ENCODE measurements around the gene SYNDIG1. TPM values are rescaled to one million over a fixed set of nuclear protein-coding genes. Genes with fewer than 3 reads are reported as not detected.

The SYNDIG1 gene
- total RNA-seq, 4 donors from 2014 or later = 5.1 to 15.9 (median 14.3) TPM

DNA sequence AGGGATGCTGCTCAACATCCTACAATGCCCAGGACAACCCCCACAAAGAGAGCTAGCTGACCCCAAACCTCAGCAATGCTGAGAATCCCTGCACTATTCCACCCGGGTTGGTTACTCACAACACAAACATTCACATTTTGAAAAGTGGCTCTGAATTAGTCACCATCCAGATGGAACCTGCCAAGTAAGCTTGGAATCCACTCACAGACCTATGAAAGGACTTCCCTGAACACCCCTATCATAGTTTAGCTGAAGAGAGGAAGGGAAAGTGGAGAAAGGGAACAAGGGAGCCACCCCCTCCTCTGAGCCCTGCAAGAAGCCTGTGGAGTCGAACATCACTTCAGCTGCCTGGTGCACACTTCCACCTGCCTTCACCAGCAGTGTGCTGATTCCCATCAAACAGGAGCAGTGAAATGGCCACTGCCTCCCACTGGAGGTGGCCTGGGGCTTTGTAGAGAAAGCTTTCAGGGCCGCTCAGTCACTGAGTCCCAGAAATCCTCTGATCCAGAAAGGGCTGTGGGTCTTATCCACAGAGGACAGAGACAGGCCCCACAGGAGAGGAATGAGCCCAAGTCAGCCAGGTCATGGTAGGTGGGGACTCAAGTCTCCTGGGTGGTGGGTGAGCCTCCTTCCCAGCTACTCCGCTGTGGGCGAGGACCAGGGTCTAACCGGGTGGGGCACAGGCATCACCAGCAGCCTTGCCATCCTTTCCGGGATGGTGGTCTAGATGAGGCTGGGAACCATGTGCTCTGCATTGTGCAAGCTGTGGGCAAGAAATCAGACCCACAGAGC lies 203.7 kb downstream of the SYNDIG1 start:
- 78% methylated on average over 6 to 7 of the region's 7 CpGs for WGBS, 2 donors
- no peak for DNase-seq (ENCODE audit: low spot score in 2 of 2)
- no peaks in the 10 kb centered on the region for H3K27me3 ChIP-seq
- H3K9me3 ChIP-seq = no peaks in the 10 kb centered on the region
- no peaks in the 10 kb centered on the region for H3K36me3 ChIP-seq
- H3K4me3 ChIP-seq = no peak overlapping the region
- H3K27ac ChIP-seq = no peak overlapping the region
- no peaks in the 10 kb centered on the region for H3K4me1 ChIP-seq
- TF ChIP-seq EP300 (IDR thresholded peaks at IDR 0.05) (no peak), POLR2A (IDR thresholded peaks at IDR 0.05) (no peak), CTCF (IDR thresholded peaks at IDR 0.05) (no peak)

GRCh38 chr20:24673678-24674570 lies 204.5 kb downstream of the SYNDIG1 start:
- Histone ChIP-seq H3K4me1 (no peaks in the 10 kb centered on the region), H3K27ac (no peak overlapping the region), H3K4me3 (no peak overlapping the region), H3K36me3 (no peaks in the 10 kb centered on the region), H3K27me3 (no peaks in the 10 kb centered on the region), H3K9me3 (no peaks in the 10 kb centered on the region)
- DNase-seq (ENCODE audit: low spot score in 2 of 2) = no peak
- WGBS, 2 donors = 84 to 91% methylated on average over 7 to 13 of the region's 13 CpGs
- no peak for TF ChIP-seq CTCF (IDR thresholded peaks at IDR 0.05)
- no peak for TF ChIP-seq EP300 (IDR thresholded peaks at IDR 0.05)
- no peak for TF ChIP-seq POLR2A (IDR thresholded peaks at IDR 0.05)

DNA sequence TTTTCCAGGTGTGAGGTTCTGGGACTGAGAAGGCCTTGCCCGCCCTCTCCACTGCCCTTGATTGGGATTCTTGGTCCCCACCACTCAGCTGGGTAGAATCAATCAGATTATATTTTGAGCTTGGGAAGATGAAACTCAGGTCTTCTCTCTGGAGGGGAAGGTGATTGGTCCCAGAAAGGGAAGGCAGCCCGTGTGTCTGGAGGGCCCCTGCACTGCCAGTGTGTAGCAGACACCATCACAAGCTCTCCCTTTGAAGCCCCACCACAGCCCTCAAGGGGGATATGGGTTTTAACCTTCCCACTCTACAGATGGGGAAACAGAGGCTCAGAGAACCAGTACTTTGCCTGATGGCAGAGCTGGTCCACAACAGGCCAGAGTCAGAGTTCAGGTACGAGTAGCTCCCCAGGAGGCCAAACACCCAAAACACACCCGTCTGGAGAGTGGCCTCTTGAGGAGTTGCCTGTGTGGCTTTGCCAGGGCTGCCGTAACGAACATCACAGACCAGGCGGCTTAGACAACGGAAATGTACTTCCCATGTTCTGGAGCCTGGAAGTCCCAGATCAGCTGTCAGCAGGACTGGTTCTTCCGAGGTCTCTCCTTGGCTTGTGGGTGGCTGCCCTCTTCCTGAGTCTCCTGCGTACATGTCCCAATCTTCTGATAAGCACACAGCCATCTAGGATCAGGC lies 205.6 kb downstream of the SYNDIG1 start:
- WGBS, 2 donors = 82 to 89% methylated on average over 5 to 10 of the region's 10 CpGs
- no peaks in the 10 kb centered on the region for H3K27me3 ChIP-seq
- no peak overlapping the region for H3K27ac ChIP-seq
- no peaks in the 10 kb centered on the region for H3K4me1 ChIP-seq
- H3K36me3 ChIP-seq = no peaks in the 10 kb centered on the region
- TF ChIP-seq CTCF (IDR thresholded peaks at IDR 0.05) = no peak
- no peak for TF ChIP-seq EP300 (IDR thresholded peaks at IDR 0.05)
- no peak for TF ChIP-seq POLR2A (IDR thresholded peaks at IDR 0.05)
- no peaks in the 10 kb centered on the region for H3K9me3 ChIP-seq
- H3K4me3 ChIP-seq = no peak overlapping the region
- no peak for DNase-seq (ENCODE audit: low spot score in 2 of 2)

DNA sequence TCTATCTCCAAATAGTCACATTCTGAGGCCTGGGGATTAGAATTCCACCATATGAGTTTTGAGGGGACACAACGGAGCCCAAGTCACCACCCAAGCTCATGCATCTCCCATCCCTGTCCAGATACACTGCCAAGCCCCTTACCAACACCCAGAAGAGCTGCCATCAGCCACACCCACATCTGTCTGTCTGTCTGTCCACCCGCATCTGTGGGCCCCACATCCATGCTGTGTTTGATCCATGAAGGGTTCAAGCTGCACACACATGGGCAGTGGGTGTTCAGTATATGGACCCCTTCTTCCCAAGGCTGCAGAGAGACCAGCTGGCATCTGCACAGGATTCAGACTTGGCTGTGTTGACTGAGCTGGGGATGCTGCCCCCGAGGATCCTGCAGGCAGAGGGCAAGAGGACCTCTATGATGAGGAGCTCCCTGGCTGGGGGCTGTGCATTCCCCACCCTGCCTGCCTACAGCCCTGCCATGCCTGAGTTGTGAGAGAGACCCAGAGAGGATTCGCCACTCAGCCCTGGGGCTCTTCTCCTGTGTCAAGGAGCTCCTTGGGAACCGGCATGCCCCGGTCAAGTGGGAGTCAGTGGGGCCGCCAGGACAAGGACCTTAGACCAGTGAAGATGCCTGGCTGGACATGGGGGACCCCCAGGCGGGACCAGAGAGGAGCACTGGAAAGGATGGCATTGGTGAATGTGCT lies 206.4 kb downstream of the SYNDIG1 start:
- no peak for DNase-seq (ENCODE audit: low spot score in 2 of 2)
- no peak overlapping the region for H3K4me3 ChIP-seq
- H3K9me3 ChIP-seq = no peaks in the 10 kb centered on the region
- H3K27me3 ChIP-seq = no peaks in the 10 kb centered on the region
- no peak overlapping the region for H3K27ac ChIP-seq
- TF ChIP-seq POLR2A (IDR thresholded peaks at IDR 0.05) (no peak), EP300 (IDR thresholded peaks at IDR 0.05) (no peak), CTCF (IDR thresholded peaks at IDR 0.05) (no peak)
- 91 to 98% methylated on average over 7 of the region's 8 CpGs for WGBS, 2 donors
- H3K36me3 ChIP-seq = no peaks in the 10 kb centered on the region
- H3K4me1 ChIP-seq = no peaks in the 10 kb centered on the region

All from tibial nerve (tissue), 4 donors.